Activated CD4-positive, alpha-beta T cell treated with anti-CD3 and anti-CD28 coated beads, Interleukin-2, amount 50 U/mL, for 48 hours (primary cell): ENCODE data around the gene CDC42EP1.
A peak's percentile ranks its signal among the peaks of the same experiment; 100 is the strongest.
"Not testable (repeated sequence)": the region's sequence is repeated elsewhere in the genome, so short reads cannot be mapped to it uniquely, and the experiment has no call there.

Experiments used
- DNase-seq, 2 experiments: peaks; one replicate each; pipeline ENCODE4 v3.0.0-alpha.2; 2020

Gene CDC42EP1

DNA sequence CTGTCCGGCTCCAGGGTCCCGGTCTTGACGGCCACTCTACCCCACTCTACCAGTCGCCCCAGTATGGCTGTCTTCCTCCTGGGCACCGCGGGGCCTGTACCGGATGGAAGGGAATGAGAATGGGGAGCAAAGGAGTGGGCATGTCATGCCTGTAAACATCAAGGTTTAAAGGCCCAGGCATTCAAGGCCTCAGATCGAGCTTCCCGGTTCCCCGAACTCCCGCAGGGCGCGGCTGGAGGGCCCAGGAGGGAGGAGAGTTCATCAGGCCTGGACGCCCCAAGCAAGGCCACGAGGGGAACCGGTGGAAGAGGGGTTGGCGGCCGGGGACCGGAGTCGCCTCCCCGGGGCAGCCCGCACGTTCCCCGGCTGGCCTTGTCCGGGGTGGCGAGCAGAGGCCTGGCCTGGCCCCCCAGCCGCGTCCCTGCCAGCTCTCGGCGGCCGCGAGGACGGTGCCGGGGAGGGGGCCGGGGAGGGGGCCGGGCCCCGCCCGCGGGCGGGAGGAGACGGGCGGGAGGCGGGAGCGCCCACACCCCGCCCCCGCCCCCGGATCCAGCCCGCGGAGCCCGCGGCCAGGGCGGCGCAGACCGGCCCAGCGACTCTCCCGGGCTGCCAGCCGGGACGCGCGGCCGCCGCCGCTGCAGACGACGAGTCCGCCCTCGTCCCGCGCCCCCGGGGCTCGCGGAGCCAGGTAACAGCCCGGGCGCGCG is at the start of gene CDC42EP1:
Gene CDC42EP1 (plus strand): TSS at position 580 of the 707 bp plus-strand sequence. CDS start 5,870 bp downstream, outside the sequence.
- no peak for DNase-seq

GRCh38 chr22:37511395-37512104 is 48.7 kb upstream of the CDC42EP1 start:
- DNase-seq = no peak

DNA sequence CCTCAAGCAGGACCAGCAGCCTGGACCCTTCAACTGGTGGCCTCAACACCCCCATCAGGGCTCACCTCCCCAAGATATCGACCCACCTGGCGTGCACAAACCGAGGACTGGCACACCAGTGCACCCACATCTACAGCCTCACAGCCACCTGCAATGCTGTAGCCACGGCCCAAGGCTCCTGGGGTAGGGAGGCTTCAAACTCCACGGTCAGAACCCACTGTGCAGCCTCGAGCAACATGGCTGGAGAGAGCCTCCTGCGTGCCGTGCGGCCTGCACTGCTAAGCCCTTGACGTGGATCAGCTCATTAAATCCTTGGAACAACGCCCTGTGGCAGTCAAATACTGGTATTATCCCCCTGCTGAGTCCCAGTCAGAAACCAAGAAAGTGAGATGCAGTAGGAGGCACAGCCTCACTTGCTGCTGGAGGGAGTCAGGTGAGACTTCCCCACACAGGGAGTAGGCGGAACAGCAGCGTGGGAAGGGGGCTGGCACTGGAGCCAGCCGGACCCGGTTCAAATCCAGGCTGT is 45.7 kb upstream of the CDC42EP1 start:
- DNase-seq = no peak

GRCh38 chr22:37515901-37516300 is 44.4 kb upstream of the CDC42EP1 start:
- no peak for DNase-seq

- no peak for DNase-seq
Measured at GRCh38 chr22:37516456-37516855, 43.8 kb upstream of the CDC42EP1 start.

DNA sequence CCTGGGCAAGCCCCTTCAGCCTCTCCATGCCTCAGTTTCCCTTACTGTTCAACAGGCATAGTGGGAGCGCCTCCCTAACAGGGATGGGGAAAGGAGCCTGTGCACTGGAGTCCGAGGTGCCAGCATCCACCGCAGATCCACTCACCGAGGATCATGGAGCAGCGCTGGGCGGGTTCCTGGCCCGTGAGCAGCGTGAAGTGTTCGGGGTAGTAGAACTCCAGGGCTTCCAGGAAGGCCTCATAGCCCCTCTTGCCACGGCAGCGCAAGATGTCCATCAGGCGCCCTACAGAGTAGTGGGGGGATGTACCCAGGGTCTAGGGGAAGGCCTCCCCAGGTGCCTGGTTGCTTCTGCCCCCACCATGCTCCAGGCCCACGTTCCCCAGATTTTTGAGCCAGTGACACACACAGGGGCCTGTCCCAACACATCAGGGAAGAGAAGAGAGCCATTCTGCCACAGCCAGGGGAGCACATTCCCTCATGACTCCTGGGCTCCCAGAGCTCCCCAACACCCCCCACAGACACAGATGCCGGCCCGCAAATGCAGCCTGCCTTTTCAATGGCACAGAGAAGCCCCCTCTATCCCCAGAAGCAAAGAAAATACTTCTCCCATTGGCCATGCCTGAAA is 42.3 kb upstream of the CDC42EP1 start:
- DNase-seq = no peak

DNA sequence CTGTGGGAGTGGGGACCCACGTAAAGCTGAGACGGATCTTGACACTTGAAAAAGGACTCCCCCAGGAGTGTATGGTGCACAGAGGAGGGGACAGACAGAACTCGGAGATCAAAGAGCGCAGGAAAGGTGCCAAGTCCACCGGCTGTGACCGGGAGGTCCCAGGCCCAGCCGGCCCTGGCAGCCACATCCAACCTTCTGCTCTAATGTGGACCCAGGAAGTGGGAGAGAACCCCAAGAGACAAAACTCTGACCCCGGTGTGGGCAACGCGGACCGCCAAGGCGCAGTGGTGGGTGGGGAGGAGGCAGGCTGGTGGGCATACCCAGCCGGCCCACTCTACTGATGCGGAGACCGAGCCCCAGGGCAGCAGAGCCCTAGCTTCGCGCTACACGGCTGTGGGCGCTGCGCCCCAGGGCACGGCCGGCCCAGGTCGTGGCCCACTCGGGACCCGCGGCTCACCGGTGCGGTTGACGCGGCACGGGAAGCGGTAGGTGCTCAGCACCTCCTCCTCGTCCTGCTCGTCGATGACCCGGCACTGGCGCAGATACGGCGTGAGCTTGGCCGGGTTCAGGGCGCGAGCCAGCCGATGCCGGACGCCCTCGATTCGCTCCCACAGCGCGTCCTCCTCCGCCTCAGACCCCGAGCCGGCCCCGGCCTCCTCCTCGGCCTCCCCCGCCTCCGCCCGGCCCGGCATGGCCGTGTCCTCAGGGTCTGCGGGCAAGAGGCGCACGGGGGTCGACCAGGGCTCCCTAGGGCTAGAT is 41.6 kb upstream of the CDC42EP1 start:
- DNase-seq = no peak

DNA sequence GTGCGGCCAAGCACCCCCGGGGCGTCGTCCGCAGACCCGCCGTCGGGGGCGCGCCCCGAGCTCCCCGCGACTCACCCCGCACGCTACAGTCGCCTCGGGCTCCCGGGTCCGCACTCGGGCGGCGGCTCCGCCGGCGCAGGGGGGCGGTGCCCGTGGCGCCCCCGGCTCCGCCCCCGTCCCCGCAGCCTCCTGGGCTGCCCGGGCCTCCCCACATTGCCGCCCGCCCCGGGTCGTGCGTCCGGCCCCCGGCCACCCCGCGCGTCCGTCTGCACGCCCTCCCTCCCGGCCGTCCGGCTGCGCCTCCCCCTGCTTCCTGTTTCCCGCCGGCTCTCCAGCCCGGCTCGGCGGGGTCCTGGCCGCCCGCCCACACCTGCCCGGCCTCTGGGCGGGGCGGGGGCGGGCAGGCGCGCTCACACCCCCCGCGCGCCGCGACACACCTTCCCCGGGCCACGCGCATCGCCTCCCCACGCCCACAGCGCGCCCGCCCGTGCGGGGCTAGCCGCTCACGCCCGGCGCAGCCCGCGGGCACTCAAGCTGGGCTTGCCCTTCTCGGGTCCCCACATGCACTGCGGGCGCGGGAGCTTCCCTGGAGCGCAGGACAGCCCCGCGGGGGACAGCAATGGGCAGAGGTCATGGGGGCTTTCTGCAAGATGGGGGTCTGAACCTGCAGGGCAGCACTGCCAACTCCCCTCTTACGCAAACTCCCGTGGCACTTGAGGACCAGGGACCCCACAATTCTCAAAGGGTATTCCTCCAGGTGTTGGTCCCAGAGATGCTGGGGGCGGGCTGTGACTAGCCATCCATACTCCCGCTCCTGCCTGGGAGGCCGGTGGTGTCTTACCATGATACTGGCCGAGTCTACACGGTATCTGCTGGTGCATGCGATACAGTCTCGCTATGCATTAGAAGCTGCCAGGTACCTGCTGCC is 40.7 kb upstream of the CDC42EP1 start, which contains the start of gene CARD10:
Gene CARD10 (minus strand): TSS at position 148 of the 928 bp plus-strand sequence. CDS start 215 bp downstream, outside the sequence.
- no peak for DNase-seq

DNA sequence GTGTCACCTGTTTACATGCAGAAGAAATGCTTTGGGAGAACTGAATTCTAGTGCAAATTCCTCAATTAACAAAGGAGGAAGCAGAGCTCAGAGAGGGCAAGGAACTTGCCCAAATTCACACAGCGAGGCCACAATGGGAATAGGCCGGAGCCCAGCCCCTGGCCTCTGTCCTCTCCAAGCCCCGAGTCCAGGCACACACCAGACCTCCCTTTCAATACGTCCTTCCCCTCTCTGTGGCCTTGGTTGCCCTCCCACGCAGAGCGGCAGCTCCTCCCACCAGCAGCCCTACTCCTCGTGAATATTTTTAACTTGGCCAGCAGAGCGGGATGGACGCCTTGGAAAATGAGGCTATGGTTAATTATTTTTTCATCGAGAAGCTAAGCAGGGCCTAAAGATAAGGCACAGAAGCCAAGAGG is 39.5 kb upstream of the CDC42EP1 start:
- DNase-seq = no peak

- DNase-seq = no peak
Measured at GRCh38 chr22:37521236-37521739, 39.0 kb upstream of the CDC42EP1 start.

DNA sequence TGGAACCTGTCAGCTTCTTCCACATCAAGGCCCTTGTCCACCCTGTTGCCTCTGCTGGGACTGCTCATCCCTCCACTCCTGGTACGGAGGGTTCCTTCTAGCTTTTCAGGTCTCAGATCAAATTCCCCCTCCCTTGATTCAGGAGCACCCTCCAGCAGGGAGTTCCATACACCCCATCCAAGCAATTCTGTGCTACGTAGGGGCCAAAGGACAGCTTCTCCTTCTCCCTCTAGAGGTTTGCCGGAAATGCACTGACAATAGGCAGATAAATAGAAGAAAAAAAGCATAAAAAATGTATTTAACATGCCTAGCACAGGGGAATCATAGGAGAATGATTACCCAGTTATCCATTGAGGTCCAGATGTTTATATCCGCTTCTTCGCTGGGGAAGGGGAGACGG is 37.8 kb upstream of the CDC42EP1 start:
- DNase-seq = no peak

DNA sequence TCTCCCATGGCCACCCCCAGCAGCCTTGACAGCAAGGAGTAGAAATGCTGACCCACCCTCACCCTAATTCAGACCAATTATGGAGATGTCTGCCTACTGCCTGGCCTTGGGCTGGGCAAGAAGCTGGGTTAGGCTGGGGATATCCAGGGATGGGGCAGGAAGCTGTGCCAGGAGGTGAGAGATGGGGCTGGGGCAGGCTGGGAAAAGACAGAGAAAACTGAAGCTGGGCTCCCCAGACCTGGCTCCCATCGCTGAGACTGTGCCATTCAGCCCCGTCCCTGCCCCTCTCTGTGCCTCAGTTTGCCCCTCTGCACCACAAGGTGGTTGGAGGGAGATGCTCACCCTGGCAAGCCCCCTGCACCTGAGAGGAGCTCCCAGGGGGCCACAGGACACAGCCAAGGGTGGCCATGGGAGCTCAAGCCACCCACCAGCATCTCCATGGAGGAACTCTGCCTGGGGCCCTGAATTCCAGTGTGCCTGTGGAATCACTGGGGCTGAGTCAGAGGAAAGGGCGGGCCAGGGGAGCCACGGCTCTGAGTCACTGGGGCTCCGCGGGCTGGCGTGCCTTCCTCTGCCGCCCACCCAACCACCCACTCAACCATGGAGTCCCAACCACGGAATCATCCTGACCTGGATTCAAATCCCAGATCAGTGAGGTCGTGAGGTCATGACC is 35.1 kb upstream of the CDC42EP1 start:
- peak in 1 of 2 experiments; percentile 40 for DNase-seq

GRCh38 chr22:37525746-37526350 is 34.4 kb upstream of the CDC42EP1 start:
- no peak for DNase-seq

GRCh38 chr22:37526376-37526775 is 33.9 kb upstream of the CDC42EP1 start:
- no peak for DNase-seq

DNA sequence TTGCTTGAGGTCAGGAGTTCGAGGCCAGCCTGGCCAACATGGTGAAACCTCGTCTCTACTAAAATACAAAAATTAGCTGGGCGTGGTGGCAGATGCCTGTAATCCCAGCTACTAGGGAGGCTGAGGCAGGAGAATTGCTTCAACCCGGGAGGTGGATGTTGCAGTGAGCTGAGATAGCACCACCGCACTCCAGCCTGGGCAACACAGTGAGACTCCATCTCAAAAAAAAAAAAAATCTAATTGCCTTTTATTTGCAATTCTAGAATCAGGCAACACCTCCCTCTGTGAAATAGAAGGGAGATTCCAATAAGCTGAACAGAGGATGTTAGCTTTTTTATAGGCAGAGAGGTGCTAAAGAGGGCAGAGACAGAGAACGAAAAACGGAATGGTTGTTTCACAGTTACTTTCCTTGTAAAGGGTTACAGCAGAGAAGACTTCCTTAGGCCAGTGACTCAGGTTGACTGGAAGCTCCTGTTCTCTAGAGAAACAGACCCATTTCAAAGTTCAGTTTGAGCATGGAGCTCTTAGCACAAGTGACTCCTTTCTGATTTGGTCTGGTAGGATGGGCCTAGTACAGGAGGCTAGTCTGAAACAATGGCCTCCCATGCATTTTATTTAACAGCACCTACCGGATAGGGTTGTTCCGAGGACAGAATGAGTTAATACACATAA is 33.1 kb upstream of the CDC42EP1 start:
- not testable (repeated sequence) for DNase-seq

- DNase-seq = not testable (repeated sequence)
Measured at GRCh38 chr22:37527952-37528351, 32.3 kb upstream of the CDC42EP1 start.

DNA sequence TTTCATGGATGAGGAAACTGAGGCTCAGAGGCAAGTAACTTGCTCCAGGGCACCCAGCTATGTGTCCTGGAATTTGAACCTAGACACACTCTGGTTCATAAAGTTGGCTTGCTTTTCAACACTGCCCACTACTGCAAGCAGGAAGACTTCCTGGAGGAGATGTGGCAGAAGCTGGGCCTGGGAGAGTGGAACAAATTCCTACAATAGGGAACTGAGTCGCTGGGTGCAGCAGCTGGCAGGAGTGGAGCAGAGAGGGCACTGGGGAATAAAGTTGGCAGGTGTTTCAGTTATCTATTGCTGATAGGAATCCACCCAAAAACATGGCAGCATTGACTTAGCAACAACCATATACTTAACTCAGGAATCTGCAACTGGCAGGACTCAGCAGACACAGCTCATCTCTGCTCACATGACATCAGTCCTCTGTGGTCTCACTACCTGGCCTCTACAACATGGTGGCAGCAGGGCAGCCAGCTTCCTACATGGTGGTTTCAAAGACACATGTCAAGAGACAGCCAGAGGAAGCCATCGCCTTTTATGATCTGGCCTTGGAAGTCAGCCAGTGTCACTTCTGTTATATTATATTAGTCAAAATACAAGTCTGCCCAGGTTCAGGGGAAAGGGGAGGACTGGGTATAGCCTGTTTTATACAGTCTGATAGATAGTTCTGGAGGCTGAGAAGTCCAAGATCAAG is 30.5 kb upstream of the CDC42EP1 start:
- DNase-seq = no peak

- DNase-seq = no peak
Measured at GRCh38 chr22:37533995-37534394, 26.3 kb upstream of the CDC42EP1 start.

GRCh38 chr22:37534445-37534844 is 25.8 kb upstream of the CDC42EP1 start:
- DNase-seq = no peak
